ENCODE measurements around the gene KCNB1.

Gene KCNB1

GRCh38 chr20:49482621-49483017, at the start of gene KCNB1:
KCNB1 (minus strand) TSS chr20:49482668; CDS start chr20:49482480, 188 bp downstream.
- peak; percentile 21 for DNase-seq

GRCh38 chr20:49529470-49529869, 47.0 kb upstream of the KCNB1 start:
- DNase-seq: no peak

GRCh38 chr20:49526568-49526967, 44.1 kb upstream of the KCNB1 start:
- DNase-seq: no peak

DNA sequence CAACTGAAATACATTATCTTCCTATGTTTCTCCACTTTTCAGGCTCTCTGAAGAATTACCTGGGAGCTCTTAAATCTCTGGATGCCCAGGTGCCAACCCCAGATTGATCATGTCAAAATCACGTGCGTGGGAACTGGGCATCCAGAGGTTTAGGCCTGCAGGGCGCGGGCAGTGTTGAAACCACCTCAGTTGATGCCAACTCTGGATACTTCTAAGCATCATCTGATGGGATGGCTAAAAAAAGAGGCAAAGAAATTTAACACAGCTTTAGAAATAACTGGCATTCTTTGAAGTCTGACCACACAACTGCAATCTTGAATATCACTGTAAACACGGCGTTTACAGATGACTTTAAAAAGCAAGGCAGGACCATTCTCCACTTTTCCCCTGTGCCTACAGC, 43.6 kb upstream of the KCNB1 start:
- DNase-seq: no peak

- DNase-seq: no peak
These were observed 41.4 kb upstream of the KCNB1 start for GRCh38 chr20:49523767-49524360.

- DNase-seq: no peak
These were observed 38.9 kb upstream of the KCNB1 start for GRCh38 chr20:49521356-49521755.

GRCh38 chr20:49519777-49520359, 37.4 kb upstream of the KCNB1 start:
- no peak for DNase-seq

GRCh38 chr20:49519212-49519712, 36.8 kb upstream of the KCNB1 start:
- DNase-seq: no peak

DNA sequence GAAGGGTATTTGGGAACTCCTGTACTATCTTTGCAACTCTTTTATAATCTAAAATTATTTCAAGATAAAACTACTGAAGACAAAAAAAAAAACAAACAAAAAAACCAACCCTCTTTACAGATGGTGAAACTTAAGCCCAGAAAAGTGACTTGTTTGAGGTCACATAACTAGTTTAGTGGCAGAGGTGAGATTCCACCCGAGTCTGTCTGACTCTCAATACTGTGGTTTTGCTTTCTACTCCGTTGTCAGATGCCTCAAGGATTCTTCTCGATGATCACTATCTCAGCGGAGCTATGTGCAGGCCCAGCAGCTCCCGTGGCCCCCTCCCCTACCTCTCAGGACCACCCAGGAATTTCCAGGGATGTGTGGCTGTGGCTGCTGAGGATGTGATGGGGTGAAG, 36.1 kb upstream of the KCNB1 start:
- no peak for DNase-seq

- DNase-seq: no peak
These were observed 35.3 kb upstream of the KCNB1 start for GRCh38 chr20:49517805-49518100.

DNA sequence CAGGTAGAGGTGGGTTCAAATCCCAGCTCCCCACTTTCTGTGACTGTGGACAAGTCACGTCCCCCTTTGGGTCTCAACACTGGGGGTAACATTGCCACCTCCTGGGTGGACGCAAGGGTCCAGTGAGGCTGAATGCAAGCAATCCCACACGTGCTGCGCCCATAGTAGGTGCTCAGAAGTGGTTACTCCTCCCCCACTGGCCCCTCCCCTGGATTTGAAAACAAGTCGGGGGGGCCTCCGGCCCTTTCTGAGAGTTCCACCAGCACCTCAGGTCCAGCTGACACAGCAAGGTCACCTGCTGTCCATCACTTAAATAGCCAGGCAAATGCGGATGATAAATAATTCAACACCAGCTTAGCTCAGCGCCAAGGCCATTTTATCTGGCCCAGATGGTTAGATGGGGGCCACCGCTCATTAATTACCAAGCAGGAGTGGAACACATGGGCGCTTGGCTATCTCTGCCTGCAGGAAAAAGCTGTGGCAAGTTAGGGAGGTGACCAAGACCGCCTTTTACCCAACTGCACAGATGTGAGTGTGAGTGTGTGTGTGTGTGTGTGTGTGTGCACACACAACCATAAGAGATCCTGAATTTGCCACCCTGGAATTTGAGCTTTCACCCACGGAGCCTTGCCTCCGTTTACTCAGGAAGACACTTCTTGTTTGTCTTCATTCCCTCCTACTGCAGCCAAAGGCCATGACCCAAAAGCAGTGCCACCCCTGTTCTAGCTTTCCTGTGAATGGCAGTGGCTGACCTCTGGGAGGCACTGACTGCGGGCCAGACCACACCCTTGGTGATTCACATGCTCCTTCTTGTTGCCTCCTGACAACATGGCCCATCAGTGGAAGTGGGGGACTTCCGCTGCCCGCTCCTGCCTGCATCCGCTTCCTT, 34.7 kb upstream of the KCNB1 start:
- no peak for DNase-seq

GRCh38 chr20:49515586-49515985, 33.1 kb upstream of the KCNB1 start:
- no peak for DNase-seq

DNA sequence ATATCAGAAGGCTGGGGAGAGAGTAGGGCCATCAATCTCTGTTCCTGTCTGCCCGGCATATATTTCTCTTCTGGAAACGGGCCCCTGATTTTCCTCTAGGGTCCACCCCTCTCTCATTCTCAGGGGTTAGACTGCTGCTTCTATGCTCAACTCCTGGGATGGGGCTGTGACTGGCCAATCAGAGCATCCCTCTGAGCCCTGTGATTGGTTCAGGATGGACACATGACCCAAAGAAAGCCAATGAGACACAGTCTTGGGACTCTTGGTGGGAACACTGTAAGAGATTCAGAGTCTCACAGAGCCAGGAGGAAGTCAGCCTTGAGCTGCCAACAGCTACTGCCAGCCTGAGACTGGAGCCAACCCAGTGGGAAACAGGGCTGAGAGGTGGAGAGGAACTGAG, 31.0 kb upstream of the KCNB1 start:
- no peak for DNase-seq

GRCh38 chr20:49513009-49513408, 30.5 kb upstream of the KCNB1 start:
- DNase-seq: no peak

DNA sequence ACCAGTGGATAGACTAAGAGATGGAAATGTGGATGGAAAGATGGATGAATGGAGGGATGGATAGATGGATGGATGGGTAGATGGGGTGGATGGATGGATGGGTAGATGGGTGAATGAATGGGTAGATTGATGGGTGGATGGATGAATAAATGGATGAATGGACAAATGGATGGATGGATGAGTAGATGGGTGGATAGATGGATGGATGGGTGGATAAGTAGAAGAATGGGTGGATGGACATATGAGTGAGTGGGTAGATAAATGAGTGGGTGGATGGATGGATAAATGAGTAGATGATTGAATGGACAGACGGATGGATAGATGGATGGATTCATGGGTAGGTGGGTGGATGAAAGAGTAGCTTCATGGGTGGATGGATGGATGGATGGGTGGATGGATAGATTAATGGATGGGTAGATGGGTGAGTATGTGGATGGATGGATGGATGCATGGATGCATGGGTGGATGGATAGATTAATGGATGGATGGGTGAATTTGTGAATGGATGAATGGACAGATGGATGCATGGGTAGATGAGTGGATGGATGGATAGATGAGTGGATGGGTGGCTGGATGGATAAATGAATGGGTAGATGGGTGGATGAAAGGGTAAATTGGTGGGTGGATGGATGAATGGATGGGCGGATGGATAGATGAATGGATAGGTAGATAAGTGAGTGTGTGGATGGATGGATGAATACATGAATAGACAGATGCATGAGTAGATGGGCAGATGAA, 29.5 kb upstream of the KCNB1 start:
- DNase-seq: no peak

DNA sequence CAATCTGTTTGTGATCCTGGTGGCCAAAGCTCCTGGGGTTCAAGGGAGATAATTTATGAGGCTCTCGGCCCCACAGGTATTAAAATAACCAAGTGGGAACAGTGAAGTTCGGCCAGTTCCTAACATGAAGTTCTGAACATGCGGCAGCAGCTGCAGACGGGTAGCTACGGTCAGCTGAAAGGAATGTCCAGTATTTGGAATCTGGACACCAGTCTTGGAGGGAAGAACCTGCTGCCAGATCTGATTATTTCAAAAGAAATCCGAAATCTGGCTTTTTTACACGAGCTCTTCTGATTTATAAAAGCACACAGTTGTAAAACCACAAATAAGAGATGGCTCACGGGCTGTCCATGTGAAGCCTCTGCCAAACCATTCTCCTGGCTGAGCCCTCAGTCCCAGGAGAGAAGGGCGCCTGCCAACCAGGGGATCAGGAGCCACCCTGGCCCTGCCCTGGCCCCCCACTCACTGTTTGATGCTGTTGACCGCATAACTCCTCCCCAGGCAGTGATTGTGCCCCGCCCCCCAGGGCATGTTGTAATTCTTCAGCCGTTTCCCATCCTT, 28.2 kb upstream of the KCNB1 start:
- DNase-seq: no peak

DNA sequence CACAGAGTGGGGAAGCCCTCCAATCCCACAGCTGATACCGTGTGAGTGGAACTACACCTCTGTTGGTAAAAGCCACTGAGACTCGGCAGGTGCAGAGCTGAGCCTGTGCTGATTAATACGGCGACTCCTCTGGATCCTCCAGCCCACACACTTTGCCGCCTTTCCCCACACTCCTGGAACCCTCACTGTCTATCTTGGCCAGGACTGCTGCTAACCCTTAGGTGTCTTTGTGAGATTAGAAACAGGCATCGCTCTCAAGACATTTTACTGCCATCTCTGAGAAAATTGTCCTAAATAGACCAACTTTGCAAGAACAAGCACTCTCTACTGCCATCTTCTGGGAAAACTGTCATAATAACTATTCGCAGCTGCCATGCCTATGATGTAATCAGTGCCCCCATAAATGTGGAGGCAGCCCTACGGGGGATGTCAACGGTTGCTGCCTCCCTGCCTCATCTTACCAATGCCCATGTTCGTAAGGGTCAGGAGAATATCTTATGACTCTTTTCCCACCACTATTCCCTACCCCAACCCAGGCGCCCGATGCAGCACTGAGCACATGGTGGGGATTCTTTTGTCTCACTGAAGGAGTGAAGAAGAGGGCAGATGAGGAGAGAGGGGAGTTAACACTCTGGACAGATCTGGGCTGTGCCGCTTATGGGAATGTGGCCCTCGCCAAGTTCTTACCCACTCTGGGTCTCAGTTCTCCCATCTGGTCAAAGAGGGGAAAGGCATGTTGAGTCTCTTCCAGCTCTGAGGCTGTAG, 26.1 kb upstream of the KCNB1 start:
- peak; percentile 53 for DNase-seq

GRCh38 chr20:49507741-49508434, 25.4 kb upstream of the KCNB1 start:
- no peak for DNase-seq

DNA sequence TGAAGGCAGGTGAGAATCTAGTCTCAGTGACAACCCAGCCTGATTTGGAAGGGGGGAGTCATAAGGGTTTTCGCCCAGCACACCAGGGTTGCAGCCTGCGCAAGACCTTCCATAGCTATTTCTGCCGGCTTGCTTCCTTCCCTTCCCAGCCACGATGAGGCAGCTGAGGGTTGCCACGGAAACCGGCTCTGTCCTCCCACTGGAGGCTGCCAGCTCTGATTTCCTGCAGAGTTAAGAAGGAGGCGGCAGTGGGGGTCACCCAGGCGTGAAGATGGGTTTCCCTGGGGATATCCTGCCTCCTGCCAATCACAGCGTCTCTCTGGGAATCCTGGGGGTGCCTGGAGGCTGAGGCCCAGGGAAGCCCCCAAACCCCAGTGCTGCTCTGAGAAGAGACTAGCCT, 23.1 kb upstream of the KCNB1 start:
- no peak for DNase-seq

GRCh38 chr20:49503176-49503575, 20.7 kb upstream of the KCNB1 start:
- DNase-seq: no peak

GRCh38 chr20:49501917-49502316, 19.4 kb upstream of the KCNB1 start:
- peak; percentile 28 for DNase-seq

DNA sequence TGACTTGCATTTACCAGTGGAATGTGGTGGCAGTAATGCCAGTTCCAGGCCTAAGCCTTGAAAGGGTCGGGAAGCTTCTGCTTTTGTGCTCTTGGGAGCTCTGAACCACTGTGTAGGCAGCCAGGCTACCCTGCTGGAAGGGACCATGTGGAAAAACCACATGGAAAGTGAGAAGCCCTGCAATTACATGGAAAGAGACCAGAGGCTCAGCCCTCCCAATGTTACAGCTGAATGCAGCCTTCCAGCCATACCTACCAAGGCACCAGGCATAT, 14.9 kb upstream of the KCNB1 start:
- no peak for DNase-seq
